H1 (cell line): ENCODE data around the gene WHAMM. TPM values are rescaled to one million over a fixed set of nuclear protein-coding genes. Genes with fewer than 3 reads are reported as not detected.

Experiments used
- CTCF ChIA-PET: fragments of 300-600 bp; sonication (Branson Sonifier 250); formaldehyde crosslinking; loops from one replicate; lab custom pipeline; 2021; ENCODE audit not compliant: partially characterized antibody; lab: Charles Lee
- POLR2A ChIA-PET: fragments of 300-600 bp; sonication (Branson Sonifier 250); formaldehyde crosslinking; loops from one replicate; lab custom pipeline; 2021; ENCODE audit warnings: inconsistent platforms; ENCODE audit not compliant: partially characterized antibody; lab: Charles Lee
- DNase-seq, 2 experiments: peaks; one replicate each; pipeline versions ENCODE4 v3.0.0 to v3.0.0-alpha.2; 2010 to 2022; ENCODE audit warnings: low spot score in 2 of 2, low read depth in 1 of 2, mixed read lengths in 1 of 2
- FAIRE-seq: peaks from 2 replicates; lab custom pipeline; 2011; peaks lifted over from hg19 to GRCh38; lab: Jason Lieb, UNC
- H2AFZ ChIP-seq: 2 replicates; pipeline ENCODE4 v1.8.1; 2012; ENCODE audit warnings: low read length, inconsistent platforms
- H2AK5ac ChIP-seq: 2 replicates; pipeline ENCODE4 v1.6.1; 2013; ENCODE audit warnings: low read depth, low read length
- H2BK120ac ChIP-seq: replicated peaks from 2 replicates; pipeline ENCODE3; 2013; ENCODE audit warnings: low read depth, low read length, inconsistent platforms
- H2BK12ac ChIP-seq: 2 replicates; pipeline ENCODE4 v1.6.1; 2013; ENCODE audit warnings: low read depth, low read length
- H2BK15ac ChIP-seq: 2 replicates; pipeline ENCODE4 v1.6.1; 2013; ENCODE audit warnings: low read length
- H2BK20ac ChIP-seq: 2 replicates; pipeline ENCODE4 v1.6.1; 2013; ENCODE audit warnings: low read length
- H2BK5ac ChIP-seq: 2 replicates; pipeline ENCODE4 v1.6.1; 2013; ENCODE audit warnings: low read depth, low read length
- H3K14ac ChIP-seq: 2 replicates; pipeline ENCODE4 v1.6.1; 2013; ENCODE audit warnings: inconsistent platforms; ENCODE audit not compliant: insufficient read length
- H3K18ac ChIP-seq: 2 replicates; pipeline ENCODE4 v1.6.1; 2013; ENCODE audit warnings: low read length; ENCODE audit errors: extremely low read depth
- H3K23ac ChIP-seq: 2 replicates; pipeline ENCODE4 v1.6.1; 2013; ENCODE audit warnings: inconsistent platforms; ENCODE audit not compliant: insufficient read length
- H3K23me2 ChIP-seq: 2 replicates; pipeline ENCODE4 v1.6.1; 2013; ENCODE audit warnings: low read depth, low read length
- H3K27ac ChIP-seq: 2 replicates; pipeline ENCODE4 v1.6.1; 2011; ENCODE audit warnings: low read depth, low read length, inconsistent platforms
- H3K27me3 ChIP-seq, 4 experiments: replicated peaks in 1 of 4; 1 replicate in 1 of 4; 2 replicates in 3 of 4; pipeline versions ENCODE4 v1.6.1 to v1.8.1; 2011 to 2013; ENCODE audit warnings: low read length in 3 of 4, mild to moderate bottlenecking in 3 of 4, inconsistent platforms in 2 of 4, mixed read lengths in 2 of 4, moderate library complexity in 1 of 4; ENCODE audit not compliant: control insufficient read depth in 3 of 4, insufficient read depth in 3 of 4; ENCODE audit errors: extremely low read depth in 1 of 4
- H3K36me3 ChIP-seq, 4 experiments: 2 replicates each; pipeline versions ENCODE4 v1.6.1 to v1.8.1; 2011 to 2013; ENCODE audit warnings: mild to moderate bottlenecking in 4 of 4, low read length in 3 of 4, moderate library complexity in 2 of 4, control low read depth in 1 of 4, inconsistent platforms in 1 of 4; ENCODE audit not compliant: insufficient read depth in 4 of 4, control insufficient read depth in 2 of 4
- H3K4ac ChIP-seq: replicated peaks from 2 replicates; pipeline ENCODE3; 2013; ENCODE audit warnings: low read length, low read depth, mixed read lengths, inconsistent platforms; ENCODE audit not compliant: insufficient read length
- H3K4me1 ChIP-seq, 4 experiments: replicated peaks in 1 of 4; 1 replicate in 1 of 4; 2 replicates in 3 of 4; pipeline versions ENCODE4 v1.6.1 to v1.8.1; 2011 to 2013; ENCODE audit warnings: low read length in 3 of 4, inconsistent platforms in 2 of 4, mixed read lengths in 1 of 4; ENCODE audit not compliant: insufficient read depth in 4 of 4, control insufficient read depth in 3 of 4
- H3K4me2 ChIP-seq, 2 experiments: 2 replicates each; pipeline versions ENCODE4 v1.6.1 to v1.8.1; 2011 to 2013; ENCODE audit warnings: low read depth in 2 of 2, low read length in 2 of 2, control low read depth in 1 of 2, inconsistent platforms in 1 of 2, mild to moderate bottlenecking in 1 of 2; ENCODE audit not compliant: insufficient read depth in 1 of 2
- H3K4me3 ChIP-seq, 4 experiments: fragments of 200-600, 300-600 bp in 1 of 4; sonication (generic), shearing (Covaris generic), sonication (Bioruptor Twin) in 1 of 4; 2 replicates each; pipeline versions ENCODE4 v1.5.1 to v1.8.1; 2011 to 2016; ENCODE audit warnings: low read length in 4 of 4, low read depth in 3 of 4, control low read depth in 2 of 4, inconsistent platforms in 2 of 4, mild to moderate bottlenecking in 2 of 4, mixed read lengths in 1 of 4, moderate library complexity in 1 of 4; ENCODE audit not compliant: insufficient read depth in 2 of 4; ENCODE audit errors: extremely low read depth in 1 of 4
- H3K56ac ChIP-seq: replicated peaks from 2 replicates; pipeline ENCODE3; 2013; ENCODE audit warnings: low read depth, mild to moderate bottlenecking, mixed read lengths, low read length, inconsistent platforms; ENCODE audit not compliant: insufficient read length
- H3K79me1 ChIP-seq: 2 replicates; pipeline ENCODE4 v1.6.1; 2013; ENCODE audit warnings: low read depth, low read length, control low read depth
- H3K79me2 ChIP-seq, 2 experiments: 2 replicates each; pipeline versions ENCODE4 v1.6.1 to v1.8.1; 2012 to 2013; ENCODE audit warnings: low read length in 2 of 2, mild to moderate bottlenecking in 2 of 2, inconsistent platforms in 1 of 2; ENCODE audit not compliant: insufficient read depth in 2 of 2, control insufficient read depth in 1 of 2
- H3K9ac ChIP-seq, 4 experiments: replicated peaks in 1 of 4; 1 replicate in 1 of 4; 2 replicates in 3 of 4; pipeline versions ENCODE4 v1.6.1 to v1.8.1; 2011 to 2013; ENCODE audit warnings: low read depth in 3 of 4, low read length in 3 of 4, control low read depth in 2 of 4, mild to moderate bottlenecking in 2 of 4, moderate library complexity in 2 of 4, inconsistent platforms in 1 of 4; ENCODE audit errors: extremely low read depth in 1 of 4
- H3K9me3 ChIP-seq, 2 experiments: 2 replicates each; pipeline versions ENCODE4 v1.6.1 to v1.8.1; 2012 to 2013; ENCODE audit warnings: mild to moderate bottlenecking in 2 of 2, moderate library complexity in 2 of 2, control low read depth in 1 of 2, inconsistent platforms in 1 of 2, low read depth in 1 of 2, low read length in 1 of 2, mixed read lengths in 1 of 2; ENCODE audit not compliant: insufficient read depth in 2 of 2
- H4K20me1 ChIP-seq, 2 experiments: replicated peaks in 1 of 2; 2 replicates each; pipeline versions ENCODE3 to v1.8.1; 2011 to 2013; ENCODE audit warnings: inconsistent platforms in 2 of 2, low read length in 2 of 2, mild to moderate bottlenecking in 1 of 2; ENCODE audit not compliant: insufficient read depth in 2 of 2, control insufficient read depth in 1 of 2
- H4K5ac ChIP-seq: 2 replicates; pipeline ENCODE4 v1.6.1; 2013; ENCODE audit warnings: low read length, low read depth, mixed read lengths, inconsistent platforms; ENCODE audit not compliant: insufficient read length
- H4K8ac ChIP-seq: 2 replicates; pipeline ENCODE4 v1.8.0; 2013; ENCODE audit warnings: mild to moderate bottlenecking, moderate library complexity, low read length, inconsistent platforms; ENCODE audit not compliant: insufficient read depth; ENCODE audit errors: extremely low read depth
- H4K91ac ChIP-seq: replicated peaks from 2 replicates; pipeline ENCODE3; 2013; ENCODE audit warnings: low read length, mixed read lengths, inconsistent platforms; ENCODE audit not compliant: insufficient read length
- CHD1 ChIP-seq: IDR thresholded peaks from 2 replicates; pipeline ENCODE4 v1.6.1; 2012; ENCODE audit warnings: low read depth, low read length, improper control_type of control experiment
- E2F6 ChIP-seq: IDR thresholded peaks from 2 replicates; pipeline ENCODE4 v1.6.1; 2012; ENCODE audit warnings: inconsistent platforms
- EGR1 ChIP-seq: IDR thresholded peaks from 2 replicates; pipeline ENCODE4 v1.6.1; 2011; ENCODE audit warnings: low read depth, low read length, borderline replicate concordance
- HDAC2 ChIP-seq, 2 experiments: fragments of 300-600 bp in 1 of 2; sonication (generic) in 1 of 2; IDR thresholded peaks; 2 replicates each; pipeline ENCODE4 v1.6.1; 2011 to 2012; ENCODE audit warnings: low read depth in 2 of 2, low read length in 2 of 2, mild to moderate bottlenecking in 2 of 2, moderate library complexity in 2 of 2, borderline replicate concordance in 1 of 2, inconsistent platforms in 1 of 2
- MAFK ChIP-seq: IDR thresholded peaks from 2 replicates; pipeline ENCODE4 v1.6.1; 2012; ENCODE audit warnings: low read depth, mild to moderate bottlenecking, improper control_type of control experiment, low read length
- NANOG ChIP-seq: IDR thresholded peaks from 2 replicates; pipeline ENCODE4 v1.6.1; 2011; ENCODE audit warnings: low read length, low read depth, mild to moderate bottlenecking, inconsistent platforms; ENCODE audit not compliant: insufficient read depth, poor library complexity, severe bottlenecking
- PHF8 ChIP-seq: fragments of 200-600 bp; sonication (generic); conservative IDR thresholded peaks from 2 replicates; pipeline ENCODE4 v1.7.1; 2012; ENCODE audit warnings: low read depth, mild to moderate bottlenecking, inconsistent platforms, low read length, moderate library complexity
- SIRT6 ChIP-seq: IDR thresholded peaks from one replicate; pipeline ENCODE4 v1.7.1; 2012; ENCODE audit warnings: low read length, inconsistent platforms
- SIX5 ChIP-seq: IDR thresholded peaks from 2 replicates; pipeline ENCODE4 v1.6.1; 2011; ENCODE audit warnings: mild to moderate bottlenecking, low read depth, low read length
- SUZ12 ChIP-seq: fragments of 200-600 bp; sonication (generic); IDR thresholded peaks from 2 replicates; pipeline ENCODE4 v1.6.1; 2012; ENCODE audit warnings: mild to moderate bottlenecking, inconsistent platforms, low read length, moderate library complexity, mixed read lengths
- WGBS, 2 experiments: shearing (Covaris generic) in 1 of 2; methylation state at CpG; one replicate each; pipeline versions ENCODE4 v1.1.6 to v1.1.7; 2013 to 2015; ENCODE audit warnings: low lambda C conversion rate in 2 of 2, mixed read lengths in 2 of 2, inconsistent platforms in 1 of 2, low coverage in 1 of 2, missing lambda C conversion rate in 1 of 2; ENCODE audit not compliant: insufficient replicate concordance in 2 of 2, insufficient coverage in 1 of 2, insufficient read length in 1 of 2; ENCODE audit errors: extremely low coverage in 1 of 2, missing lambda C conversion rate in 1 of 2; 5-methylcytosine and 5-hydroxymethylcytosine counted together
- polyA plus RNA-seq, 7 experiments: library from polyadenylated mRNA; depleted of rRNA in 3 of 7; stranded (reverse) in 5 of 7; unstranded in 2 of 7; fragments of >200 nt in 5 of 7; fragments of 200-250 nt in 2 of 7; gene quantifications; 1 replicate in 5 of 7; 2 replicates in 1 of 7; 4 replicates in 1 of 7; pipeline versions ENCODE4 v1.2.1 to v1.2.3, GENCODE V29; 2011 to 2013; ENCODE audit warnings: missing spikeins in 2 of 7, mixed read lengths in 2 of 7
- total RNA-seq: library from RNA; stranded (reverse); fragmentation: NEBNext Ultra II Directional; extraction: Animal tissue kit (Norgen Biotek cat#: 25700); gene quantifications from 2 replicates; pipeline ENCODE4 v1.2.1, GENCODE V29; 2021

The WHAMM gene
- total and polyA plus RNA-seq, 2 of the 8 experiments (the other 6 are each of a cell fraction or from before 2014, with no cell fraction given), result 1.1 to 3.3 TPM

- Histone ChIP-seq H4K91ac (no peak overlapping the region), H2BK120ac (no peak overlapping the region), H3K56ac (no peak overlapping the region), H3K79me1 (no peaks in the 10 kb centered on the region), H4K5ac (no peak overlapping the region), H3K27me3 (no peaks in the 10 kb centered on the region), H2BK15ac (no peak overlapping the region), H3K14ac (no peak overlapping the region), H3K4me1 (peaks cover 0 to 6% (median 0%) of the 10 kb centered on the region in 4 experiments; a peak in 2 of 7 replicates), H3K9me3 (no peaks in the 10 kb centered on the region), H3K18ac (no peak overlapping the region), H2BK5ac (no peak overlapping the region), H3K9ac (peak overlapping the region in 3 of 4 experiments; percentile 55 to 76 (median 73); a peak in 6 of 7 replicates), H2AK5ac (no peak overlapping the region), H3K79me2 (no peaks in the 10 kb centered on the region), H3K36me3 (peaks cover 0 to 3% (median 0%) of the 10 kb centered on the region in 4 experiments; a peak in 1 of 8 replicates), H2BK12ac (no peak overlapping the region), H2BK20ac (no peak overlapping the region), H3K4me3 (peak overlapping the region; percentile 50 to 90 (median 78)), H4K8ac (no peak overlapping the region), H4K20me1 (no peaks in the 10 kb centered on the region), H2AFZ (peak overlapping the region; percentile 99; the same call in 1 of the 2 replicates), H3K27ac (no peak overlapping the region), H3K23me2 (peaks cover 5% of the 10 kb centered on the region; the same call in 1 of the 2 replicates), H3K4me2 (peak overlapping the region; percentile 88 to 97), H3K23ac (no peak overlapping the region), H3K4ac (no peak overlapping the region)
- POLR2A ChIA-PET, result interaction anchor here (0.6 to 1.9 kb wide), 4 partner anchors 27 to 1252 kb away, joined by 3 to 7 read pairs (median 3); partner anchors contain the start of gene RPS17
- FAIRE-seq (no peak), DNase-seq (peak in 1 of 2 experiments; percentile 69)
- 2% methylated on average over 62 of the region's 81 CpGs; no CpG with 5 or more reads in 1 of the 2 experiments for WGBS, 2 experiments
- CTCF ChIA-PET, result interaction anchor here (0.8 to 2.3 kb wide), 10 partner anchors 8 to 280 kb away, joined by 3 to 8 read pairs (median 4); no protein-coding TSS in a partner anchor
- TF ChIP-seq MAFK (no peak), SIX5 (no peak), CHD1 (no peak), SIRT6 (no peak), EGR1 (no peak), E2F6 (no peak), NANOG (no peak), SUZ12 (peak; percentile 34; the same call in 1 of the 2 replicates), HDAC2 (IDR thresholded peaks at IDR 0.05; ENCODE audit: borderline replicate concordance in 1 of 2, low read depth in 2 of 2, low read length in 2 of 2) (no peak), PHF8 (peak; percentile 5; the same call in 1 of the 2 replicates)
These were observed 847 bp downstream of the WHAMM start for GRCh38 chr15:82810061-82810889.
